ENCODE results near the gene SARDH. TPM values are rescaled to one million over a fixed set of nuclear protein-coding genes. Genes with fewer than 3 reads are reported as not detected.
A peak's percentile ranks its signal among the peaks of the same experiment; 100 is the strongest.

Gene SARDH
- total and polyA plus RNA-seq, 2 of the 13 experiments (the other 11 are each of a cell fraction or from before 2014, with no cell fraction given): 11.6 to 34.9 TPM

DNA sequence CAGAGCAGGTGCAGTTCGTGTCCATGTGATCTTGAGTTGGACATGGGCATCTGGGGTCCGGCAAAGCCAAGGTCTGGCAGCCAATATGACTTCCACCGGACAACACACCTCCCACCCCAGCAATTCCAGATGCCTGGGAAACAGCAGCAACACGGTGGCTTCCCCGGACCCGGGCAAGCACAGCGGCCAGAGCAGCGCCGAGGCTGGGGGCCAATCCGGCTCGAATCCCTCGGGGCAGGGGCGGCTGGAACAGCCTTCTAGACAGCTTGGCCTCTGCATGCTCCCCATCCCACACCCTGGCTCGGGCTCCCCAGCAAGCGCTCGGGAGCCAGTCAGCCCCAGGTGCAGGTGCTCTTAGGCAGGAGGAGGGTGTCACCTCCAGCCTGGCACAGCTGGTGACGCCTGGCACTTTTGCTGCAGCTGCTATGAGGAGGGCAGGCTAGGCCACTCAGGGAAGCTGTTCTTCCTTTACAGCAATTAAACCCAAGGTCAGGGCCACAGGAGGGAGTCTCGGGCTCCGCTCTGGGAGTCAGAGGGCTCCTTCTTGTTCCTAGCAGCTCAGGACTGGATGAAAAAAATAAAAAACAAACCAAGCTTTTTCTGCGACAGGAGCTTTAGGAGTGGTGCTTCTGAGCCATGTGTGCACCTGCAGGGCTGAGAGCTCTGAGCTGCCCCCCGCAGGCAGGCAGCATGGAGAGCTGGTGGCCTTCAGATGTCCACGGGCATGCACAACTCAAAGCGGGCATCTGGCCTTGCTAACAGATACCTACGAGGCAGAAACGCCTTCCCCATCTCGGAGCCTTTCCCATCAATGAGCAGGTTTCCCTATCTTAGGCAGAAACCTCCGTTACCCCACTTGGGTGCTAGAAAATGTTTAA lies 73.7 kb downstream of the SARDH start (continued):
- TF ChIP-seq, protein P1, sequence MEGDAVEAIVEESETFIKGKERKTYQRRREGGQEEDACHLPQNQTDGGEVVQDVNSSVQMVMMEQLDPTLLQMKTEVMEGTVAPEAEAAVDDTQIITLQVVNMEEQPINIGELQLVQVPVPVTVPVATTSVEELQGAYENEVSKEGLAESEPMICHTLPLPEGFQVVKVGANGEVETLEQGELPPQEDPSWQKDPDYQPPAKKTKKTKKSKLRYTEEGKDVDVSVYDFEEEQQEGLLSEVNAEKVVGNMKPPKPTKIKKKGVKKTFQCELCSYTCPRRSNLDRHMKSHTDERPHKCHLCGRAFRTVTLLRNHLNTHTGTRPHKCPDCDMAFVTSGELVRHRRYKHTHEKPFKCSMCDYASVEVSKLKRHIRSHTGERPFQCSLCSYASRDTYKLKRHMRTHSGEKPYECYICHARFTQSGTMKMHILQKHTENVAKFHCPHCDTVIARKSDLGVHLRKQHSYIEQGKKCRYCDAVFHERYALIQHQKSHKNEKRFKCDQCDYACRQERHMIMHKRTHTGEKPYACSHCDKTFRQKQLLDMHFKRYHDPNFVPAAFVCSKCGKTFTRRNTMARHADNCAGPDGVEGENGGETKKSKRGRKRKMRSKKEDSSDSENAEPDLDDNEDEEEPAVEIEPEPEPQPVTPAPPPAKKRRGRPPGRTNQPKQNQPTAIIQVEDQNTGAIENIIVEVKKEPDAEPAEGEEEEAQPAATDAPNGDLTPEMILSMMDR (CRISPR knock-in tag; IDR thresholded peaks at IDR 0.05): peak; percentile 31; the same call in 1 of the 2 replicates
- no peak for TF ChIP-seq ZNF367 (CRISPR knock-in tag; IDR thresholded peaks at IDR 0.05; ENCODE audit: borderline replicate concordance)
- TF ChIP-seq ZNF747 (CRISPR knock-in tag; IDR thresholded peaks at IDR 0.05; ENCODE audit: borderline replicate concordance): no peak
- TF ChIP-seq ZNF607 (CRISPR knock-in tag; IDR thresholded peaks at IDR 0.05; ENCODE audit: borderline replicate concordance): no peak
- no peak for TF ChIP-seq SNAI1 (CRISPR knock-in tag; IDR thresholded peaks at IDR 0.05; ENCODE audit: borderline replicate concordance)

DNA sequence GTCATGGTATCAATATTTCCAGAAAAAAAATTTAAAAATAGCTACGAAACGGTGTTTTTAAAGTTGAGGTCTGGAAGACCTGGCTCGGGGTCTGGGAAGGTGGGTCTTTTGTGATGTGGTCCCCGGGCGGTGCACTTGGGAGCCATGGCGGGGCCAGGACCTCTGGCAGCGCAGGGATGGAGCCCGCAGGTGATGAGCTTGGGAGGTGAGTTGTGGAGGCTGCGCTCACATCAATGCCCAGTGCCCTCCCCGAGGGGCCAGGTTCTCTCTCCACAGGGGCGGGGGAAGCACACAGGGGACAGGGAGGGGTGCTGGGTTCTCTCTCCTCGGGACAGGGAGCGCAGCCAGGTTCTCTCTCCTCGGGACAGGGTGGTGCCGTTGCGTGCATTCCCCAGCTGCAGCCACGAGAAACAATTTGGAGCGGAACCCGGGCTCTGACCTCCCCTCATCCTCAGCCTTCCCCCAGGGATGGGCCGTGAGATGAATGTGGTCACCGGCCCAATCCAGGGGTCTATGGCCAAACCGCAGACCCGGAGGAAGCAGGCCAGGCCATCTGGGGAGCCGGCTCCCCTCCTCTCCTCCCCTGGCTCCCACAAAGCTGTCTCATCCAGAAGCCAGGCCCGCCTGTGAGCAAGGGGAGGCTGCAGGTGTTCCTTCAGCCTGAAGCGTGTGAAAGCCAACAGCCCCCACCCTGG lies 76.2 kb downstream of the SARDH start:
- H2AFZ ChIP-seq (ENCODE audit: low read length): no peak overlapping the region
- DNase-seq (ENCODE audit: low spot score) (no peak), FAIRE-seq (no peak), ATAC-seq (no peak)
- H3K27ac ChIP-seq (ENCODE audit: extremely low read length, insufficient read depth, low read length): no peak overlapping the region
- H3K9me3 ChIP-seq (ENCODE audit: low read length): no peaks in the 10 kb centered on the region
- BruUV-seq (replicated peaks): no TSS peak
- H3K9ac ChIP-seq (ENCODE audit: insufficient read depth, low read depth, low read length): no peak overlapping the region
- H3K4me3 ChIP-seq (replicated peaks in 1 of 3; ENCODE audit: insufficient read depth in 1 of 3, low read depth in 2 of 3, low read length in 3 of 3): no peak overlapping the region
- H3K36me3 ChIP-seq (replicated peaks in 1 of 2; ENCODE audit: control insufficient read depth in 1 of 2, insufficient read depth in 2 of 2, low read length in 2 of 2): peaks cover 0 to 9% of the 10 kb centered on the region in 2 experiments; a peak in 2 of 5 replicates
- H3K4me2 ChIP-seq (ENCODE audit: low read depth, low read length): no peak overlapping the region
- 98% methylated on average over 18 of the region's 26 CpGs for WGBS (ENCODE audit: low lambda C conversion rate)
- intact Hi-C loops (cut with micrococcal nuclease; ENCODE audit: unreplicated experiment) (no loop called here), in situ Hi-C loops (cut with HindIII; ENCODE audit: extremely low pct_ligation_motif_present, low pct_unique_long_range_greater_than_20kb) (no loop called here)
- H4K20me1 ChIP-seq (ENCODE audit: insufficient read depth, low read length): no peaks in the 10 kb centered on the region
- ChIA-PET POLR2A (no interaction called here), CTCF (ENCODE audit: low intra/inter-chr PET ratio, low total read pairs) (no interaction called here)
- H3K27me3 ChIP-seq (ENCODE audit: control insufficient read depth in 1 of 2, insufficient read depth in 2 of 2, low read length in 2 of 2): no peaks in the 10 kb centered on the region
- H3K79me2 ChIP-seq (ENCODE audit: insufficient read depth, low read length): no peaks in the 10 kb centered on the region
- H3K4me1 ChIP-seq (ENCODE audit: insufficient read depth, low read length): peaks cover 29% of the 10 kb centered on the region
- no peak for TF ChIP-seq GABPA (IDR thresholded peaks at IDR 0.05; ENCODE audit: low read depth, low read length)
- no peak for TF ChIP-seq GABPA (CRISPR knock-in tag; IDR thresholded peaks at IDR 0.05; ENCODE audit: low read depth)
- TF ChIP-seq KDM4B (CRISPR knock-in tag; IDR thresholded peaks at IDR 0.05): no peak
- TF ChIP-seq HNRNPH1 (optimal IDR thresholded peaks at IDR 0.05; ENCODE audit: low read depth, low read length): no peak
- no peak for TF ChIP-seq GTF2F1 (IDR thresholded peaks at IDR 0.05; ENCODE audit: low read length)
- no peak for TF ChIP-seq KDM5A (IDR thresholded peaks at IDR 0.05; ENCODE audit: borderline replicate concordance, low read length)
- TF ChIP-seq ZFP36L2 (CRISPR knock-in tag; IDR thresholded peaks at IDR 0.05): no peak
- TF ChIP-seq, protein P2, sequence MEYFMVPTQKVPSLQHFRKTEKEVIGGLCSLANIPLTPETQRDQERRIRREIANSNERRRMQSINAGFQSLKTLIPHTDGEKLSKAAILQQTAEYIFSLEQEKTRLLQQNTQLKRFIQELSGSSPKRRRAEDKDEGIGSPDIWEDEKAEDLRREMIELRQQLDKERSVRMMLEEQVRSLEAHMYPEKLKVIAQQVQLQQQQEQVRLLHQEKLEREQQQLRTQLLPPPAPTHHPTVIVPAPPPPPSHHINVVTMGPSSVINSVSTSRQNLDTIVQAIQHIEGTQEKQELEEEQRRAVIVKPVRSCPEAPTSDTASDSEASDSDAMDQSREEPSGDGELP (IDR thresholded peaks at IDR 0.05; ENCODE audit: borderline replicate concordance, low read depth): no peak
- TF ChIP-seq HNRNPL (IDR thresholded peaks at IDR 0.05; ENCODE audit: low read depth, low read length): no peak
- no peak for TF ChIP-seq ZMYM3 (CRISPR knock-in tag; IDR thresholded peaks at IDR 0.05)
- TF ChIP-seq, protein P3, sequence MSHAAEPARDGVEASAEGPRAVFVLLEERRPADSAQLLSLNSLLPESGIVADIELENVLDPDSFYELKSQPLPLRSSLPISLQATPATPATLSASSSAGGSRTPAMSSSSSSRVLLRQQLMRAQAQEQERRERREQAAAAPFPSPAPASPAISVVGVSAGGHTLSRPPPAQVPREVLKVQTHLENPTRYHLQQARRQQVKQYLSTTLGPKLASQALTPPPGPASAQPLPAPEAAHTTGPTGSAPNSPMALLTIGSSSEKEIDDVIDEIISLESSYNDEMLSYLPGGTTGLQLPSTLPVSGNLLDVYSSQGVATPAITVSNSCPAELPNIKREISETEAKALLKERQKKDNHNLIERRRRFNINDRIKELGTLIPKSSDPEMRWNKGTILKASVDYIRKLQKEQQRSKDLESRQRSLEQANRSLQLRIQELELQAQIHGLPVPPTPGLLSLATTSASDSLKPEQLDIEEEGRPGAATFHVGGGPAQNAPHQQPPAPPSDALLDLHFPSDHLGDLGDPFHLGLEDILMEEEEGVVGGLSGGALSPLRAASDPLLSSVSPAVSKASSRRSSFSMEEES (CRISPR knock-in tag; IDR thresholded peaks at IDR 0.05): no peak
- no peak for TF ChIP-seq ZNF431 (CRISPR knock-in tag; IDR thresholded peaks at IDR 0.05; ENCODE audit: borderline replicate concordance, low read depth)
- no peak for TF ChIP-seq AGO2 (optimal IDR thresholded peaks at IDR 0.05; ENCODE audit: low read depth, low read length)
- TF ChIP-seq REL (CRISPR knock-in tag; conservative IDR thresholded peaks at IDR 0.05): no peak
- no peak for TF ChIP-seq NFRKB (IDR thresholded peaks at IDR 0.05)
